GM19193 (cell line): ENCODE measurements around the gene HDLBP.

ENCODE experiments used
- POLR2A ChIP-seq: IDR thresholded peaks from 4 replicates; pipeline ENCODE4 v1.6.1; 2011; ENCODE audit not compliant: insufficient read depth, insufficient read length; ENCODE audit errors: extremely low read depth

Gene HDLBP

GRCh38 chr2:241289597-241289996 lies 25.9 kb downstream of the HDLBP start:
- TF ChIP-seq POLR2A = no peak

DNA sequence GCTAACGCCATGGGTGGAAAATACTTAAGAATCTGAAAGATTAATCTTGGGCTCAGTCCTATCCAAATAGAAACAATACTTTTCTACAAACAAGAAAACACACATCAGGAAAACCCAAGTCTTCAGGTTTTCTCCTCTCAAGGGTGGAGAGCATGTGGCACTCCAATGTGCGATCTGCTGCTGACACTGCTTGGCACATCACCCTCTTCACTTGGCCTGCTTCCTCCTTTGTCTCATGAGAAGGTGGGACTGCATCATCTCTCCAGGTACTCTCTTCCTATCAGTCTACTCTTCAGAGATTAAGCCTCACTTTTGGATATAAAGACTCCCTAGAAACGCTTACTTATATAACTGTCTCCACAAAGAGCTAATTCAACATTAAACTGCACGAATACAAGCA lies 26.4 kb downstream of the HDLBP start:
- TF ChIP-seq POLR2A = no peak

DNA sequence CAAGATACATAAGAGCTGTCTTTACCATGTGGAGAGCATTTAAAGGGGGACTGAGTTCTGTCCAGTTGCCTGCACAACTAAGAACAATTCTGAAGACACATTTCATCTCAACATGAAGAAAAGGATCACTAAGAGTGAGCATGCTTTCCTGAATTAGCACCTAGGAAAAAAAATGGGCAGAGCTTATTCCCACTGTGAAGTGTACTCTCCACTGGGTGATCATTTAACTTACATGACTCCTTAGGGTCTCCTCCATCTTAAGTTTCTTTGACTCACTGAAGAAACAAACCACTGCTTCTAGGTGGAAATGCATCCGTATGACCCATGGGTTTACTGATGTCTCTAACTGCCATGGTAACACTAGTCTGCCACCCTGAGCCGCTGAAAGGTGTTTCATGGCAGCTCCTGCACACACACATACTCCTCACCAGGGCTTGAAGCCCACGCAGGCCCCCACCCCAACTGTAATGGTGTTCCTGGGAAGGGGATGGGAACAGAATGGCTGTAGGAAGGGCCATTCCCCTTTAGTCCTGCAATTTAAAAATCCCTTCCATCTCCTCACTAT lies 27.1 kb downstream of the HDLBP start:
- no peak for TF ChIP-seq POLR2A

- no peak for TF ChIP-seq POLR2A
These were observed 29.0 kb downstream of the HDLBP start for GRCh38 chr2:241286348-241287090.

GRCh38 chr2:241285596-241285995 lies 29.9 kb downstream of the HDLBP start:
- no peak for TF ChIP-seq POLR2A

- no peak for TF ChIP-seq POLR2A
These were observed 32.9 kb downstream of the HDLBP start for GRCh38 chr2:241282555-241282954.

DNA sequence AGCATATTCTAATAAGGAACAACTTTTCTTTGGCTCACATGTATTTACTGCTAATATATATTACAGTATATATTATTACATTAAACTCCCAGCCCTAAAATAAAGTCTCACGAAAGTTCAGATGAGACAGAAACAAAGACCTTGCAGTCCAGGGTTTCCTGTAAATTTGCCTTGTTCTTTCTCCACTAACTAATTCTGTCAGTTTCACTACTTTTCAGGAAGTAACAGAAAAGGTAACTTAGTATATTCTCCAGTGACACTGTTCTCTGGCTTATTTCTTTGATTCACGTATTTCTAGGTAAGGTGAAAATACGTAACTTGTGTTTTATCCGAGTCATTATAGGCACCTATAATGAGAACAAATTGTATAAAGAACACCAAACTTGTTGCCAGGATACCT lies 35.2 kb downstream of the HDLBP start:
- TF ChIP-seq POLR2A = no peak

DNA sequence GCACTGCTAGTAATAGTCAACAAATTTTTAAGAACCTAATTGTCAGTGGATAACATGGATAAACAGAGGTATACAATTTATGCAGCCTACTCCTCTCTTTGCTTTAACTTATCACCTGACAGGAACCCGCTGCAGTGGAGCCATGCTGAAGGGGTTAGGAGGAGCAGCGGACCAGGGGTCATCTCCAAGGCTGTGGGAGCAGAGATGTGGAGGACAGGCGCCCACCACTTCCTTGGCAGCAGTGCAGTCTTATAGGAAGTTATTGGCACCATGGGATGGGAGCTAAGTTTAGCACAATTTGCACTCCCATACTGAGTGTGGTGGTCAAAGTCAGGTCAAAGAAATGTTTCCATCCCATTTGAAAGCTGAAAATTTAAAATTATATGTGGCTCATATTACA lies 35.6 kb downstream of the HDLBP start:
- TF ChIP-seq POLR2A = no peak

GRCh38 chr2:241279413-241279812 lies 36.1 kb downstream of the HDLBP start:
- no peak for TF ChIP-seq POLR2A

DNA sequence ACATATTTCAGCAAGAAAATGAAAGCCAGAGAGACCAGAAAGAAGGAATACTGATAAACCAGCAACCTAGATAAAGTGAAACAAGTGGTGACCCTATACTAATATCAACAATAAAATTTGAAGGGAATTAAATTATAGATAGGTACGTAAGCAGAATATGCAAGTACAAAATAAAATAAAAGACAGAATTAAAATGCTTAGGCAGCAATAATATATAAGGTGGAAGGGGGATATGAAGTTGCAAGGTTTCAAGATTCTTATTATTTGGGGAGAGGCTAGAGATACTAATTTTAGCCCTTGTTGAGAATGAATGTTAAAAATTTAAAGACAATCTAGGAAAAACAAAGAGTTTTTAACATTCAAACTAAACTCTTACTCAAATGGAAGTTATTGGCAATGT lies 39.6 kb downstream of the HDLBP start:
- TF ChIP-seq POLR2A = no peak

DNA sequence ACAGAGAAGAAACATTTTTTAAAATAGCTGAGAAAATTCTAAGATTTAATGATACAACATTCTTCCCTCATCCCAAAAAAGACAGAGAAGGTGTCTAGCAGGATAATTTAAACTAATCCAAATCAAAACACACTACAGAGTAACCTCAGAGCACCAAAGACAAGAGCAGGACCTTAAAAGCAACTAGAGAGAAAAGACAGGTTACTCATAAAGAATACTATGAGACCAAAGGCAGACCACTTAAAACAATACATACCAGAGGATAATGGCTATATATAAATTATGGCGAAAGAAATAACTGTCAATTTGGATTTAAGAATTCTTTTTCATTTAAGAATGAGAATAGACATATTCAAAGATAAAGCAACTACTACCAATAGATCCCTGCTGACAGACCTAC lies 40.0 kb downstream of the HDLBP start:
- no peak for TF ChIP-seq POLR2A

GRCh38 chr2:241274127-241274526 lies 41.3 kb downstream of the HDLBP start:
- no peak for TF ChIP-seq POLR2A

DNA sequence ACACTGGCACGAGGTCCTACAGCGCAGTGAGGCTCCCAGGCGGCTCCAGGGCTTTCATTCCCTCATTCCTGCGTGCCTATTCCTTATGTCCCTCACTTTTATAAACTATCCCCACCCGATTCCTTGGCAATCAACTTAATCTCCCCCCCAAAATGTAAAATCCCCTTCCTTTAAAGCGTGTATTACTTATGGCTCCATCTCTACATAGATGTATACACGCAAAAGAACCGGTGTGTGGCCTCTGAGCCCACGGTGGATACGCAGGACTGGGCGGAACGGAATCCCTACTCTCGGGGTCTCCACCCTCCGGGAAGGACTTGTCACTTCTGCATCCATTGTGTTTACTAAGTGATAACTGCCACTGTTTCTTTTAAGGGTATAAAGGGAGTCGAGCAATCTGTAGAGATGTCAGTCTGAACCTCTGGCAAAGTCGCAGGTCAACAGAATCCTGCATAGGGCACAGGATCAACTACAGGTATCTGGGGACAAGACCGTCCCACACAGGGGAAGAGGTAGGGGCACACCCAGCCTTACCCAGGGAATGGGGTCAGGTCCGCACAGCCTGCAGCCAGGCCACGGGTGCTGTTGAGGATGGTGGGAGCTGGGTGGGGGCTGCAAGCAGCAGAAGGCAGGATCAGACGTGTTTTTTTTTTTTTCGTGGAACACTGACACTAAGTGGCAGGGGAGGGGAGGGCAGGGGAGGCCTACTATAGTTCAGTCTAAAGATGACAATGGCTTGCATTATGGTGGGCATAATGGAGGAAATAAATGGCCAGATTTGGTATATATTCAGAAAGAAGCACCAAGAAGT lies 42.1 kb downstream of the HDLBP start:
- no peak for TF ChIP-seq POLR2A

DNA sequence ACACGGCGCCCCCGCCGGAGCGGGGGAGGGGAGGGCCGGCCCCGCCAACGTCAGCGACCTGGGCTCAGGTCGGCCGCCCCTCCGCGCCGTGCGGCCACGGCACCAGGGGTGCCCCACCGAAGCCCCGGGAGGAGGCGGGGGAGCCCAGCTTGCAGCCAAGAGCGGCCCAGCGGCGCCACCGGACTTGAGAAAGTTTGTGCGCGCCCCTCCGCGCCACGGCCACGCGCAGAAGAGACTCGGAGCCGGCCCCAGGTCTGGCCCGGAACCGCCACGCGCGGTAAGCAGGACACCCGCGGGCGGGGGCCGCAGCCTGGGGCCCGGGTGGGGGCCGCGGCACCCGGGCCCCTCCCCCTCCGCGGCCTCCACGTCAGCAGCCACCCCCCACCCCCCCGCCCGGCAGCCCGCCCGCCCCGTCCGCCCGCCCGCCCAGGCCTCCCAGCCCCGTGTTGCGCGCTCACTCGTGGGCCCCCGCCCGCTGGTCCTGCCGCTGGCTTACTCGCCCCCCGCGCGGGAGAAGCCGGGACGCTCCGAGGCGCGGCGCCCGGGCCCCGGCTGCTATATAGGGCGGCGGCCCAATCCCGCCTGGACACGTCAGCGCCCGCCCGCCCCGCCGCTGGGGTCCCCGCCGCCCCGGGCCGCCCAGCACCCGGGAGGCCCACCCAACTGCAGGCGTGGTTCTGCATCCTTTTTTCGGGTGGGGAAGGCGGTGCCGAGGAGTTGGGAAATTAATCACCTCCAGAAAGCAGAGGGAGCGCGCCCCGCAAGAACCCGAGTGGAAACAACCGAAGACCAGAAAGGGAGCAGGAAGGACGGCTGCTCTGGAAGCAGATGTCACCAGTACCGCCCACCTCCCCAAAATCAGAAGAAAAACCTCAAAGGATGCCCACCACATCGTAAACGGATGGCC lies 42.9 kb downstream of the HDLBP start:
- peak; percentile 66 for TF ChIP-seq POLR2A
